Gastrocnemius medialis (tissue), 4 donors: ENCODE data around the gene ZC3H12D.

ENCODE experiments used
- CTCF ChIP-seq, 5 experiments: fragments of 450-650 bp in 3 of 5; fragments of 200-600 bp in 2 of 5; sonication (generic) in 2 of 5; IDR thresholded peaks in 4 of 5; conservative IDR thresholded peaks in 1 of 5; 1 replicate in 4 of 5; 2 replicates in 1 of 5; pipeline ENCODE4 v1.5.1; 2016 to 2019; ENCODE audit warnings: antibody characterized with exemption in 5 of 5, mild to moderate bottlenecking in 3 of 5, moderate library complexity in 3 of 5
- POLR2A ChIP-seq, 2 donors: fragments of 450-650 bp; IDR thresholded peaks; one replicate each; pipeline ENCODE4 v1.6.1; 2017; ENCODE audit warnings: antibody characterized with exemption in 2 of 2, mild to moderate bottlenecking in 2 of 2, moderate library complexity in 2 of 2

- TF ChIP-seq CTCF (IDR thresholded peaks at IDR 0.05 in 4 of 5, conservative IDR thresholded peaks at IDR 0.05 in 1 of 5) (no peak), POLR2A (IDR thresholded peaks at IDR 0.05) (no peak)
Observed at GRCh38 chr6:149445095-149445466, 39.7 kb downstream of the ZC3H12D start.
